CD4-positive, alpha-beta T cell treated with Interferon gamma for 1 hour (primary cell): ENCODE data around the gene FRK.
"Not testable (repeated sequence)": the region's sequence is repeated elsewhere in the genome, so short reads cannot be mapped to it uniquely, and the experiment has no call there.

Source experiments
- DNase-seq: peaks from one replicate; pipeline ENCODE4 v3.0.0-alpha.2; 2020

The FRK gene

DNA sequence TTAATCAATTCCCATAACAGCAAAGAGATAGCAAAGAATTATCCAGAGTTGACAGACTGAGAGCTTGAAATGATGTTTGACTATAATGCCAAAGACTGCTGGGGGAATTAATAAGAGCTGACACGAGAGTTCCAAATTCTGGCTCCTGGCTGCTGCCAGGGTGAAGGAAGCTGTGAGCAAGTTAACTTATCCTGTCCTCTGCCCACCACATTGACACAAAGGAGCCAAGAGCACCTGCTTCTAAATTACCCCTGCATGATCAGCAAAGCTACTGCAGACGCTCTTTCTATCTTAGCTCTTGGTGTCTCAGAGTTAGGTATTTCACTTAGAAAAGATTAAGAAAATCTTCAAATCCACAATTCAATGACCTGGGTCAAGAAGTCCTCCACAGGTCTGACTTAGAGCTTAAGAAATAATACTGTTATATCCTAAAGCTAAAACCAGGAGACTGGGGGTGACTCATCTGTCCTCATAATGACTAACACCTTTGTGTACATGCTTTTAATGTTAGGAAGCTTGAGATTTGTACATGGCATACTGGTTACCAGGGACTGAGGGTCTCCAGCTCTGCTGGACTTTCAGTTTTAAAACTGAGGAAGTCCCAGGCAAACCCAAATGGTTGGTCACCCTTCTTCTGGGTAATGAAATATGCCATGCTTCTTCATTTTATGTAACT lies 13.2 kb upstream of the FRK start:
- no peak for DNase-seq

DNA sequence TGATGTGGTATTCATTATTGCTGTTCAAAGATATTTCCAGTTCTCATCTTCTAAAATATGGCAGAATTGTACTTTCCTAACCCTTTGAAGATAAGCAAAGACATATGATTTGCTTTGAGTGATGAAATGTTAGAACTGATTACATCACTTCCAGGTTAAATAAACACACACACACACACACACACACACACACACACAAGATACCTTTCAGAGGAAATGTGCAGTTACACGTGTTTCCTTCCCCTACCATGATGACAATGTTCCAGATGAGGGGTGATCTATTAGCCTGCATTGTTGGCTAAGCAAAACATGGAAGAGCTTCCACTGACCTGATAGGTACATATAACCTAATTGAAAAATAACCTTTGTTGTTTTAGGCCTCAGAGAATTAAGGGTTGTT lies 11.7 kb upstream of the FRK start:
- DNase-seq, result no peak

- DNase-seq, result no peak
These were observed 10.1 kb upstream of the FRK start for GRCh38 chr6:116070616-116071389.

- no peak for DNase-seq
These were observed 9.4 kb upstream of the FRK start for GRCh38 chr6:116070101-116070500.

- DNase-seq, result no peak
These were observed 6.1 kb upstream of the FRK start for GRCh38 chr6:116066789-116067188.

- DNase-seq, result no peak
These were observed 4.0 kb upstream of the FRK start for GRCh38 chr6:116064666-116065065.

- DNase-seq, result no peak
These were observed 1.8 kb upstream of the FRK start for GRCh38 chr6:116062496-116062895.

DNA sequence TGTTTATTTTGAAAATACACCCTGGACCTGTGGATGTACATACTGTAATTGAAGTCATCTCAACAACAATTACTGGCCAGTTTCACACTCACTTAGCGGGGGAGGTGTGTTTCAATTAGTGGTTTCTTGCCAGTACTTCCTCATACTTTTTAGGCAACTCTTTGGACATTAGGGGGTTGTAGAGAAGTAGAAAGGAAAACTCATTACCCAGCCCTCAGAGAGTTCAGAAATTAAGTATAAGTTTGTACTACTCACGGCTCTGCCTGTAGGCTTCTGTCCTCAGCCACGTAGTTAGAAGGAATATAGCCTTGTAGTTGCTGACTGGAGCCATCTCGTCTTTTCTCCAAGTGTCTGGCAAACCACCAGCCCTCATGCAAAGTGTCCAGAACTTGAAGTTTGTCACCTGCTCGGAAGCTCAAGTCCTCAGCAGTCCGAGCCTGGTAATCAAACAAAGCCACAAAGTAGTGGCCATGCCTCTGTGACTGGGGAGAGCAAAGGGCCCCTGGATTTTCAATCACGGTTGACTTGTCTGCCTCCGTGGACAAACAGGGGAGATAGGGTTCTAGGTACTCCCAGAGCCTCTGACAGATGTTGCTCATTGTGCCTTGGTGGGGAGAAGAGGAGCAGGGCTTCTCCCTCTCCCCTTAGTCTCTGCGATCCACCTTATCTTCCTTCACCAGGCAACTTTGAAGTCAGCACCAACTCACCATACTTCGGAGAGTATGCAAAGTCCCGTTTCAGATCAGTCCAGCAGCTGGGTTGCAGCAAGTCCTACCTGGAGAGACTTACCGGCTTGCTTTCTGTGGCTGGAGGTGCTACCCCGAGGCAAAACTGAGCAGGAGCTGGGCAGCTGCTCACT lies 749 bp downstream of the FRK start:
- DNase-seq, result no peak

- no peak for DNase-seq
These were observed 2.9 kb downstream of the FRK start for GRCh38 chr6:116057766-116058165.

- DNase-seq, result no peak
These were observed 5.2 kb downstream of the FRK start for GRCh38 chr6:116055513-116055912.

DNA sequence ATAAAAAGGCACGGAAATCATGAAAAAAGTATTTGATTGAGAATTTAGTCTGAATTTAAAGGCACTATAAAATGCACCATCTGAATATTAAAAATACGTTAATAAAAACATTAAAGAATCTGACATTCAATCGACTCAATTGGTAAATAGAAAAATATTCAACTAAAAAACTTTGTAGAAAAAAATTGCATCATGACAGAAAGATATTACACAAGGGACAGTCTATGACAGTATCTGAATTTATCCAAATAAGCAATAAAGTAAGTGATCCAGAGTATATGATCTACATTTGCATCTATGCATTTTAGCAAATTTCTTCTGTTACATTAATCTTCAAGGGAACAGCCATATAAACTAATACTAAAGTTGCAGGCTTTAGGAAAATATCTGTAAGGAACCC lies 9.4 kb downstream of the FRK start:
- no peak for DNase-seq

GRCh38 chr6:116050737-116051136 lies 10.0 kb downstream of the FRK start:
- DNase-seq, result no peak

GRCh38 chr6:116049321-116049720 lies 11.4 kb downstream of the FRK start:
- no peak for DNase-seq

DNA sequence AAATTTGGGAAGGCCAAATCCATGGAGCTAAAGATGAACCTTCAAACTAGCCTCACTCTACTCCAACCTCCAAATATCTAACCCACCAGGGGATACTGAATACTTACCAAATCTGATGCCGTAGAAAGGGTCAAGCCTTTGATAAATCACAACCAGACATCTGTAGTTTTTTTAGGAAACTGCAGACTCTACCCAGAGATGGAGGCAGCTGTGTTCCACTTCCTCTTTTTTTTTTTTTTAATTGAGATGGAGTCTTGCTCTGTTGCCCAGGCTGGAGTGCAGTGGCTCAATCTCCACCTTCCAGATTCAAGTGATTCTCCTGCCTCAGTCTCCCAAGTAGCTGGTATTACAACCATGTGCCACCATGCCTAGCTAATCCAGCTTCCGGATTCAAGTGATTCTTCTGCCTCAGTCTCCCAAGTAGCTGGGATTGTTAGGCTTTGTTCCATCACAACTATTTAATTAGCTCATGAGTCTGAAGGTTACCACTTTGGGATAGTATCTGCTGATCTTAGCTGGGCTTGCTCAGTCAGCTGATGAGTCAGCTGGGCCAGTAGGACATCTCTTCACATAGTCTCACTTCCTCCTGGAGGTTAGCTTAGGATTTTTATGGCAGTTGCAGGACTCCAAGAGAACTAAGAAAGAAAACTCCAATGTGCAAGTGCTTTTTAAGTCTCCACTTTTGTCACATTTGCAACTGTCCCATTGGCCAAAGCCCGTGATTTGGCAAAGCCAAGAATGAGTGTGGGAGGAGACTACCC lies 13.3 kb downstream of the FRK start:
- no peak for DNase-seq

DNA sequence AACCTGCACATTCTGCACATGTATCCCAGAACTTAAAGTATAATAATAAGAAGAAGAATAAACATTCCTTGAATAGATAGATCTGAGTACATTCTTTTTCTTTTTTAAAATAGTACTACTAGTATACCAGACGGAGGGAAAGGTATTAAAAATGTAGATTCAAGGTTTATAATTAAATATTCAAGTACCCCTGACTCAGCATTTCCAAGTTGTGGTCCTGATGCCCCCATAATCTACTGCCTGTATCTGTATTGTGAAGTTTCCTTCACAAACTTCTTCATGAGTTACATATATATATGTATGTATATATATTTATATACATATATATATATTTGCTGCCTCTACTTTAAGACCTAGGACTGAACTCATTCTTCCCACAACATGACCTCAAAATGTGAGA lies 14.0 kb downstream of the FRK start:
- DNase-seq, result no peak

- not testable (repeated sequence) for DNase-seq
These were observed 14.4 kb downstream of the FRK start for GRCh38 chr6:116046272-116046671.

DNA sequence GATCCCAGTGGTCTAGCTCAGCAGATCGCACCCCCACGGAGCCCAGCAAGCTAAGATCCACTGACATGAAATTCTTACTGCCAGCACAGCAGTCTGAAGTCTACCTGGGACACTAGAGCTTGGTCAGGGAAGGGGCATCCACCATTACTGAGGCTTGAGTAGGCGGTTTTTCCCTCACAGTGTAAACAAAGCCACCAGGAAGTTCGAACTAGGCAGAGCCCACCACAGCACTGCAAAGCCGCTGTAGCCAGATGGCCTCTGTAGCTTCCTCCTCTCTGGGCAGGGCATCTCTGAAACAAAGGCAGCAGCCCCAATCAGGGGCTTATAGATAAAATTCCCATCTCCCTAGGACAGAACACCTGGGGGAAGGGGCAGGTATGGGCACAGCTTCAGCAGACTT lies 18.8 kb downstream of the FRK start:
- DNase-seq, result no peak

GRCh38 chr6:116040993-116041392 lies 19.7 kb downstream of the FRK start:
- DNase-seq, result no peak

GRCh38 chr6:116036885-116037284 lies 23.8 kb downstream of the FRK start:
- DNase-seq, result no peak

DNA sequence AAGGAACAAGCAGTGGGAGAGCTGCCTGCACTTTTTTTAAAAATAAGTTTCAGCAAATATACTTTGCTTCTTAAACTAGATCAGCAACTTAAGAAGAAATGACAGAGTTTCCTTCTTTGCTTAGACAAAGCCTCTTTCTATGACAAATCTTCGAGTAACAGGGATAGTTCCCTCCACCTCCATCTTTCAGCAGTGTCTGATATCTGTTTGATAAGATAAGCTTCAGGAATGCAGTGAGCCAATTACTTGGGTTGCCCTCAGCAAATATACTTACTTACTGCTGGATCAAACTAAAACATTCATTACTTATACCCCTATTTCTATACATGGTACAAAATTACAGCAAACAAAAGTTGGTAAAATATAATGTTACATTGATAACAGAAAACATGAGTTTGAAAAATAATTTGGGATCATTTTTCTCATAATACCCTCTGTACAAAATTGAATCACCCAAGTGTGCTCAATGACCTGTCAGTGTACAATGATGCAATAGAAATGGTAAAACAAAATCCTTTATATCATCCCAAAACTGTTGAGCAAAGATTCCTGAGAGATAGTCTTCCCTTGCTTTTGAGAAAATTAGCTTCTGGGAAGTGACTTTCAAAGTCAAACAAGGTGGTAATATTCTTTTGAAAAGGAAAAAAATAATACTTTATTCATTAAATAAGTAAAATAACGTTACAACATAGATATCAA lies 24.5 kb downstream of the FRK start:
- DNase-seq, result no peak

DNA sequence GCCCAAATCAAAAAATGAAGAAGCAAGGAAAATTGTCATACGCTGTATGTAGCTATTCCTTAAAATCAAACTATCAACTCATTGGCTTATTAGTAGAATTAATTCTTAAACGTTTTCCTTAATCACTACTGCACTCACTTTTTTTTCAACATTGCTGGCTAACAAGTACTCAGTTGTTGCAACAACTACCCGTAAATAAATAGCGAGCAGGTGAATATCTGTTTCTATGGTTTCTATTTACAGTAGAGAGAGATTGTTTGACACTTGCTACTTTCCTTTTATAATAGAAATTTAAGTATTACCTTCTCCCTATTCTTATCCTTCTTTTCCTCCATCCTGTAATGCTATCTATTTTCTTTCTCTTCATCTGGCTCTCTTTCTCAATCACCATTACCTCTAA lies 25.1 kb downstream of the FRK start:
- DNase-seq, result no peak

- no peak for DNase-seq
These were observed 26.4 kb downstream of the FRK start for GRCh38 chr6:116034327-116034726.
